IMR-90 (cell line): ENCODE data around the gene MEIS3. TPM values are rescaled to one million over a fixed set of nuclear protein-coding genes. Genes with fewer than 3 reads are reported as not detected.

Experiments
- ATAC-seq: fragments of 200-7000 bp; cut with Tn5 transposase; 2 replicates; pipeline ENCODE4 v1.9.1; 2020; ENCODE audit warnings: low read depth, mild to moderate bottlenecking, moderate library complexity
- Bru-seq: library from RNA; stranded (reverse); fragments of 400-500 nt; gene quantifications from one replicate; lab custom pipeline; 2021; lab: Mats Ljungman, UMichigan
- BruChase-seq, 2 experiments: library from RNA; stranded (reverse); fragments of 400-500 nt; gene quantifications; one replicate each; lab custom pipeline; 2021; lab: Mats Ljungman, UMichigan
- BruUV-seq: library from RNA; stranded (reverse); fragments of 400-500 nt; replicated peaks from 2 replicates; lab custom pipeline; 2021; lab: Mats Ljungman, UMichigan
- CTCF ChIA-PET: fragments of 300-600 bp; formaldehyde crosslinking; extraction: SDS; loops from one replicate; lab custom pipeline; 2021; ENCODE audit warnings: antibody characterized with exemption; lab: Yijun Ruan, JAX
- POLR2A ChIA-PET: fragments of 300-600 bp; sonication (Branson Sonifier 250); formaldehyde crosslinking; loops from one replicate; lab custom pipeline; 2022; ENCODE audit warnings: antibody characterized with exemption; ENCODE audit not compliant: unreplicated experiment; lab: Charles Lee
- DNase-seq: peaks from one replicate; pipeline ENCODE4 v3.0.0; 2013
- H2AFZ ChIP-seq: replicated peaks from 2 replicates; pipeline ENCODE3; 2013; ENCODE audit warnings: low read length, mild to moderate bottlenecking; ENCODE audit not compliant: poor library complexity
- H2AK5ac ChIP-seq: 2 replicates; pipeline ENCODE4 v1.6.1; 2013; ENCODE audit warnings: low read depth, low read length, inconsistent platforms
- H2AK9ac ChIP-seq: replicated peaks from 2 replicates; pipeline ENCODE3; 2013; ENCODE audit warnings: mild to moderate bottlenecking, low read depth, low read length, moderate library complexity; ENCODE audit not compliant: poor library complexity
- H2BK120ac ChIP-seq: 2 replicates; pipeline ENCODE4 v1.6.1; 2013; ENCODE audit warnings: low read depth, low read length, inconsistent platforms
- H2BK15ac ChIP-seq: 3 replicates; pipeline ENCODE4 v1.6.1; 2013; ENCODE audit warnings: low read depth, low read length, inconsistent platforms
- H2BK20ac ChIP-seq: 2 replicates; pipeline ENCODE4 v1.6.1; 2013; ENCODE audit warnings: low read depth, mild to moderate bottlenecking, inconsistent platforms, low read length, moderate library complexity
- H2BK5ac ChIP-seq: 2 replicates; pipeline ENCODE4 v1.6.1; 2013; ENCODE audit warnings: mild to moderate bottlenecking, low read depth, low read length, inconsistent platforms; ENCODE audit not compliant: poor library complexity, severe bottlenecking
- H3K14ac ChIP-seq: replicated peaks from 2 replicates; pipeline ENCODE4 v1.6.1; 2013; ENCODE audit warnings: low read depth, low read length, inconsistent platforms
- H3K18ac ChIP-seq: 2 replicates; pipeline ENCODE4 v1.6.1; 2013; ENCODE audit warnings: low read depth, low read length, control low read depth
- H3K23ac ChIP-seq: 2 replicates; pipeline ENCODE4 v1.6.1; 2013; ENCODE audit warnings: low read depth, low read length, inconsistent platforms
- H3K27ac ChIP-seq: 2 replicates; pipeline ENCODE4 v1.5.1; 2013; ENCODE audit warnings: mild to moderate bottlenecking, control low read depth, low read length; ENCODE audit not compliant: insufficient read depth
- H3K27me3 ChIP-seq: 2 replicates; pipeline ENCODE4 v1.6.1; 2013; ENCODE audit warnings: low read length; ENCODE audit not compliant: control insufficient read depth, insufficient read depth
- H3K36me3 ChIP-seq: 2 replicates; pipeline ENCODE4 v1.6.1; 2013; ENCODE audit warnings: low read length, mixed read lengths; ENCODE audit not compliant: control insufficient read depth, insufficient read depth
- H3K4ac ChIP-seq: 2 replicates; pipeline ENCODE4 v1.6.1; 2013; ENCODE audit warnings: low read depth, low read length, inconsistent platforms
- H3K4me1 ChIP-seq: 2 replicates; pipeline ENCODE4 v1.6.1; 2013; ENCODE audit warnings: low read length, mixed read lengths; ENCODE audit not compliant: control insufficient read depth, insufficient read depth
- H3K4me2 ChIP-seq: 2 replicates; pipeline ENCODE4 v1.6.1; 2013; ENCODE audit warnings: low read depth, mild to moderate bottlenecking, control low read depth, low read length, moderate library complexity
- H3K4me3 ChIP-seq: 2 replicates; pipeline ENCODE4 v1.5.1; 2013; ENCODE audit warnings: low read depth, mild to moderate bottlenecking, control low read depth, low read length, moderate library complexity; ENCODE audit not compliant: insufficient read depth
- H3K56ac ChIP-seq: 2 replicates; pipeline ENCODE4 v1.6.1; 2013; ENCODE audit warnings: low read length, inconsistent platforms; ENCODE audit not compliant: insufficient read depth; ENCODE audit errors: extremely low read depth
- H3K79me1 ChIP-seq, 2 experiments: 2 replicates each; pipeline ENCODE4 v1.6.1; 2013; ENCODE audit warnings: low read length in 2 of 2, inconsistent platforms in 1 of 2, low read depth in 1 of 2
- H3K9ac ChIP-seq: 2 replicates; pipeline ENCODE4 v1.6.1; 2013; ENCODE audit warnings: low read depth, low read length, control low read depth
- H3K9me1 ChIP-seq: 2 replicates; pipeline ENCODE4 v1.6.1; 2013; ENCODE audit warnings: low read length, inconsistent platforms; ENCODE audit not compliant: insufficient read depth
- H3K9me3 ChIP-seq: 2 replicates; pipeline ENCODE4 v1.6.1; 2013; ENCODE audit warnings: low read length; ENCODE audit not compliant: control insufficient read depth, insufficient read depth
- H4K20me1 ChIP-seq: 2 replicates; pipeline ENCODE4 v1.6.1; 2013; ENCODE audit warnings: low read length, inconsistent platforms; ENCODE audit not compliant: insufficient read depth
- H4K5ac ChIP-seq: 2 replicates; pipeline ENCODE4 v1.6.1; 2013; ENCODE audit warnings: mild to moderate bottlenecking, low read depth, low read length, control low read depth
- H4K8ac ChIP-seq, 2 experiments: 2 replicates each; pipeline ENCODE4 v1.6.1; 2013; ENCODE audit warnings: low read depth in 2 of 2, low read length in 2 of 2, control low read depth in 1 of 2, inconsistent platforms in 1 of 2
- H4K91ac ChIP-seq: 2 replicates; pipeline ENCODE4 v1.6.1; 2013; ENCODE audit warnings: low read depth, low read length, inconsistent platforms; ENCODE audit not compliant: insufficient read depth
- BHLHE40 ChIP-seq: fragments of 150-350 bp; IDR thresholded peaks from 2 replicates; pipeline ENCODE4 v1.6.1; 2016; ENCODE audit warnings: mild to moderate bottlenecking, low read depth, low read length
- CHD1 ChIP-seq: IDR thresholded peaks from 2 replicates; pipeline ENCODE4 v1.6.1; 2012; ENCODE audit warnings: low read depth, low read length, improper control_type of control experiment
- FOS ChIP-seq: fragments of 150-350 bp; IDR thresholded peaks from 2 replicates; pipeline ENCODE4 v1.6.1; 2016; ENCODE audit warnings: low read depth, low read length
- MAFK ChIP-seq: IDR thresholded peaks from 2 replicates; pipeline ENCODE4 v1.6.1; 2012; ENCODE audit warnings: low read depth, low read length, improper control_type of control experiment
- MAZ ChIP-seq: IDR thresholded peaks from 2 replicates; pipeline ENCODE4 v1.6.1; 2012; ENCODE audit warnings: low read depth, mild to moderate bottlenecking, low read length, improper control_type of control experiment, moderate library complexity, borderline replicate concordance
- MXI1 ChIP-seq: IDR thresholded peaks from 2 replicates; pipeline ENCODE4 v1.6.1; 2012; ENCODE audit warnings: low read depth, mild to moderate bottlenecking, low read length, moderate library complexity, borderline replicate concordance
- NFE2L2 ChIP-seq: fragments of 150-350 bp; IDR thresholded peaks from 2 replicates; pipeline ENCODE4 v1.6.1; 2016; ENCODE audit warnings: low read depth, mild to moderate bottlenecking, low read length
- RFX5 ChIP-seq: IDR thresholded peaks from 2 replicates; pipeline ENCODE4 v1.8.0; 2012; ENCODE audit warnings: low read depth, mild to moderate bottlenecking, low read length, moderate library complexity
- WGBS, 2 experiments: methylation state at CpG; one replicate each; pipeline versions ENCODE4 v1.1.5 to v1.1.7; 2013; ENCODE audit warnings: missing lambda C conversion rate in 2 of 2; ENCODE audit not compliant: insufficient read length in 1 of 2; ENCODE audit errors: extremely low coverage in 2 of 2; 5-methylcytosine and 5-hydroxymethylcytosine counted together
- dilution Hi-C: fragments of 300-500 bp; cut with HindIII; formaldehyde crosslinking; loops from one replicate; pipeline ENCODE4 v1.14.3; 2018; ENCODE audit warnings: low sequenced_read_pairs; ENCODE audit not compliant: unreplicated experiment
- in situ Hi-C: fragments of 300-500 bp; cut with MboI; formaldehyde crosslinking; loops from 3 replicates; pipeline ENCODE4 v1.14.3; 2019; ENCODE audit warnings: low sequenced_read_pairs, inconsistent platforms, mixed read lengths
- intact Hi-C: fragments of 100-400 bp; cut with micrococcal nuclease; formaldehyde crosslinking; loops from 2 replicates; pipeline ENCODE4 v1.10.0; 2022
- long read RNA-seq: library from polyadenylated mRNA; unstranded; transcript quantifications from one replicate; pipeline ENCODE4 v2.0.0, GENCODE V29; 2021; ENCODE audit not compliant: unreplicated experiment
- polyA plus RNA-seq, 3 experiments: library from polyadenylated mRNA; depleted of rRNA; stranded (reverse); fragments of >200 nt; gene quantifications; 2 replicates each; pipeline ENCODE4 v1.2.3, GENCODE V29; 2012; ENCODE audit warnings: low replicate concordance in 1 of 3
- total RNA-seq: library from RNA; depleted of rRNA; stranded (reverse); fragments of >200 nt; gene quantifications from 2 replicates; pipeline ENCODE4 v1.2.3, GENCODE V29; 2012; rRNA removed
- TF ChIP-seq, protein P1 (sequence below): fragments of 150-350 bp; IDR thresholded peaks from 2 replicates; pipeline ENCODE4 v1.6.1; 2016; ENCODE audit warnings: low read depth, mild to moderate bottlenecking, low read length, moderate library complexity, borderline replicate concordance

Gene MEIS3
- 28.3 and 32.4 TPM in 2 replicates for total RNA-seq
- 33.0 TPM in 2 replicates for polyA plus RNA-seq (2012; rRNA removed)
- polyA plus RNA-seq (2012; cell fraction: cytosol; rRNA removed) = 33.1 and 39.8 TPM in 2 replicates
- 97.7 and 112 TPM in 2 replicates for polyA plus RNA-seq (2012; cell fraction: nucleus; rRNA removed; ENCODE audit: low replicate concordance)
- percentile 76 among the genes with signal in this experiment for Bru-seq, nascent RNA
- percentile 90 among the genes with signal in this experiment for BruChase-seq, experiment 1, labeled RNA remaining after a 6-hour chase
- percentile 88 among the genes with signal in this experiment for BruChase-seq, experiment 2, labeled RNA remaining after a 2-hour chase
- long read RNA-seq, transcript MEIS3-202 (13 exons, 1,758 nt) = minor isoform, 10 of 93 reads
- long read RNA-seq, transcript MEIS3-204 (13 exons, 1,715 nt) = major isoform, 21 of 93 reads
- long read RNA-seq, partial matches to known transcripts = 32 of 93 reads
- long read RNA-seq, other reads (novel, unspliced or antisense) = 26 of 93 reads

- H4K20me1 ChIP-seq = peaks cover 29% of the 10 kb centered on the region
- ATAC-seq = peak; percentile 52
- H2AK5ac ChIP-seq = peak within 1 kb of the TSS; percentile 94
- ChIA-PET POLR2A (no interaction called here), CTCF (interaction anchor here (0.7 to 1.0 kb wide), 2 partner anchors 28 to 414 kb away, joined by 3 to 4 read pairs; no protein-coding TSS in a partner anchor)
- peaks cover 44% of the 10 kb centered on the region for H3K27me3 ChIP-seq
- no peak within 1 kb of the TSS for H2BK120ac ChIP-seq
- peak within 1 kb of the TSS; percentile 87 for H2AFZ ChIP-seq
- H3K27ac ChIP-seq = peak within 1 kb of the TSS; percentile 46; the same call in 1 of the 2 replicates
- no peak within 1 kb of the TSS for H4K5ac ChIP-seq
- peak within 1 kb of the TSS; percentile 26; the same call in 1 of the 2 replicates for H4K91ac ChIP-seq
- peaks cover 13% of the 10 kb centered on the region for H3K9me1 ChIP-seq
- H3K4ac ChIP-seq = peak within 1 kb of the TSS; percentile 56
- peak within 1 kb of the TSS; percentile 66 for H3K14ac ChIP-seq
- peak within 1 kb of the TSS; percentile 91 for H3K4me3 ChIP-seq
- H3K18ac ChIP-seq = peak within 1 kb of the TSS; percentile 46; the same call in 1 of the 2 replicates
- peaks cover 9% of the 10 kb centered on the region for H3K4me1 ChIP-seq
- H4K8ac ChIP-seq = peak within 1 kb of the TSS in 1 of 2 experiments; percentile 33; a peak in 1 of 4 replicates
- H2BK20ac ChIP-seq = no peak within 1 kb of the TSS
- H3K4me2 ChIP-seq = peak within 1 kb of the TSS; percentile 90
- peak within 1 kb of the TSS; percentile 51; the same call in 1 of the 2 replicates for H3K56ac ChIP-seq
- peak within 1 kb of the TSS; percentile 93 for H3K9ac ChIP-seq
- no peak within 1 kb of the TSS for H2BK15ac ChIP-seq
- 0% methylated on average over 2 of the region's 70 CpGs; no CpG with 5 or more reads in 1 of the 2 experiments for WGBS, 2 experiments
- TF ChIP-seq NFE2L2 (no peak), CHD1 (no peak), MAFK (no peak), MXI1 (no peak), MAZ (peak; percentile 19; the same call in 1 of the 2 replicates), FOS (no peak), RFX5 (no peak), BHLHE40 (no peak)
- TF ChIP-seq, protein P1, sequence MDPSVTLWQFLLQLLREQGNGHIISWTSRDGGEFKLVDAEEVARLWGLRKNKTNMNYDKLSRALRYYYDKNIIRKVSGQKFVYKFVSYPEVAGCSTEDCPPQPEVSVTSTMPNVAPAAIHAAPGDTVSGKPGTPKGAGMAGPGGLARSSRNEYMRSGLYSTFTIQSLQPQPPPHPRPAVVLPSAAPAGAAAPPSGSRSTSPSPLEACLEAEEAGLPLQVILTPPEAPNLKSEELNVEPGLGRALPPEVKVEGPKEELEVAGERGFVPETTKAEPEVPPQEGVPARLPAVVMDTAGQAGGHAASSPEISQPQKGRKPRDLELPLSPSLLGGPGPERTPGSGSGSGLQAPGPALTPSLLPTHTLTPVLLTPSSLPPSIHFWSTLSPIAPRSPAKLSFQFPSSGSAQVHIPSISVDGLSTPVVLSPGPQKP = no peak
- in situ Hi-C loops = no loop called here
- intact Hi-C loops = no loop called here
- dilution Hi-C loops = no loop called here
- H3K9me3 ChIP-seq = no peaks in the 10 kb centered on the region
- H3K23ac ChIP-seq = peak within 1 kb of the TSS; percentile 93
- no peak for DNase-seq
- H3K79me1 ChIP-seq = peaks cover 8 to 28% of the 10 kb centered on the region in 2 experiments; a peak in 3 of 4 replicates
- no peak within 1 kb of the TSS for H2BK5ac ChIP-seq
- peaks cover 11% of the 10 kb centered on the region for H3K36me3 ChIP-seq
- peak within 1 kb of the TSS; percentile 96 for H2AK9ac ChIP-seq
- no TSS peak for BruUV-seq
These were observed at the start of gene MEIS3 for GRCh38 chr19:47419030-47419783. Gene MEIS3, minus strand, starts transcription at chr19:47419527. Its CDS starts 446 bp downstream, at chr19:47419081.
